Measurements from ENCODE around the gene KCNJ14.

Gene KCNJ14

DNA sequence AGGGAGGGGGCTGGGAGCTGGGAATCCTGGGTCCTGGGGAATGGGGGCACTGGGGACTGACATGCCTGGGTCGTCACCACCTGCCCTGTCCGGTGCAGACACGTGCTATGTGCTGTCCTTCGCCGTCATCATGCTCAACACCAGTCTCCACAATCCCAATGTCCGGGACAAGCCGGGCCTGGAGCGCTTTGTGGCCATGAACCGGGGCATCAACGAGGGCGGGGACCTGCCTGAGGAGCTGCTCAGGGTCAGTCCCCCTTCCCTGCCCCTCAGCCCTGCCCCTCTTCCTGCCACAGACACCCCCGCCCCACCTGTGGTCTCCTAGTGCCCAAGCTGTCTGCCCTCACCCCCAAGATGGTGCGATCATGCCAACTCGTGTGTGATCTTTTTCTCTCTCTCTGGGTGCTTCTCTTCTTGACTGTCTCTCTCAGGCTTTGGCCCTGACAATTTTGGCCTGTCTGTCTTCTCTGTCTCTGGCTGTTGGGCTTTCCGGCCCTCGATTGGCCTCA is 18.8 kb downstream of the KCNJ14 start:
- ChIA-PET CTCF (no interaction called here), POLR2A (no interaction called here)
- TF ChIP-seq BHLHE40 (IDR thresholded peaks at IDR 0.05; ENCODE audit: borderline replicate concordance), result no peak
- TF ChIP-seq ARNT (IDR thresholded peaks at IDR 0.05), result no peak
- no peak for TF ChIP-seq NFRKB (IDR thresholded peaks at IDR 0.05)
- TF ChIP-seq ELF4 (IDR thresholded peaks at IDR 0.05), result no peak
- TF ChIP-seq SP1 (IDR thresholded peaks at IDR 0.05), result no peak
- no peak for TF ChIP-seq HDGF (IDR thresholded peaks at IDR 0.05; ENCODE audit: borderline replicate concordance)
- TF ChIP-seq LEF1 (IDR thresholded peaks at IDR 0.05; ENCODE audit: borderline replicate concordance), result no peak
- TF ChIP-seq SUZ12 (IDR thresholded peaks at IDR 0.05), result no peak
- TF ChIP-seq L3MBTL2 (conservative IDR thresholded peaks at IDR 0.05), result no peak
- DNase-seq (ENCODE audit: extremely low spot score), result no peak

- no peak for DNase-seq (ENCODE audit: extremely low spot score)
- TF ChIP-seq HDGF (IDR thresholded peaks at IDR 0.05; ENCODE audit: borderline replicate concordance) (no peak), ZNF384 (IDR thresholded peaks at IDR 0.05) (no peak), ELF4 (IDR thresholded peaks at IDR 0.05) (no peak), FOXK2 (IDR thresholded peaks at IDR 0.05) (no peak)
- CTCF ChIA-PET, result no interaction called here
- POLR2A ChIA-PET, result interaction anchor here (1.3 kb wide), 1 partner anchor 29 kb away, joined by 4 read pairs; the partner anchor contains the start of gene GRWD1
Measured at GRCh38 chr19:48475369-48476068, 20.1 kb downstream of the KCNJ14 start.

DNA sequence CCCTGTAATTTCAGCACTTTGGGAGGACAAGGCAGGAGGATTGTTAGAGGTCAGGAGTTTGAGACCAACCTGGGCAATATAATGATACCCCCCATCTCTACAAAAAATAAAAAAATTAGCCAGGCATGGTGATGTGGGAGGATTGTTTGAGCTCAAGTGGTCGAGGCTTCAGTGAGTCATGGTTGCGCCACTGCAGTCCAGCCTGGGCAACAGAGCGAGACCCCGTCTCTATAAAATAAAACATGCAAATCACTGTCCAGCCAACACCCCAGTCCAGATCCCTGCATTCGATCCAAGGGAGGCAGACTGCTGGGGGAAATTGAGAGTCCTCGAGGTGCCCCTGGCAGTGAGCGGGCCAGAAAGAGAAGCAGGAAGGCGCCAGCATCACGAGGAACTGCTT is 20.8 kb downstream of the KCNJ14 start:
- no peak for TF ChIP-seq ARNT (IDR thresholded peaks at IDR 0.05)
- TF ChIP-seq PKNOX1 (IDR thresholded peaks at IDR 0.05), result no peak
- TF ChIP-seq NFRKB (IDR thresholded peaks at IDR 0.05), result no peak
- TF ChIP-seq FOXA1 (IDR thresholded peaks at IDR 0.05), result no peak
- TF ChIP-seq BHLHE40 (IDR thresholded peaks at IDR 0.05; ENCODE audit: borderline replicate concordance), result no peak
- no peak for TF ChIP-seq TARDBP (IDR thresholded peaks at IDR 0.05)
- TF ChIP-seq LEF1 (IDR thresholded peaks at IDR 0.05; ENCODE audit: borderline replicate concordance), result no peak
- no peak for TF ChIP-seq HDGF (IDR thresholded peaks at IDR 0.05; ENCODE audit: borderline replicate concordance)
- no peak for TF ChIP-seq FOXM1 (IDR thresholded peaks at IDR 0.05; ENCODE audit: borderline replicate concordance)
- TF ChIP-seq CTBP1 (IDR thresholded peaks at IDR 0.05; ENCODE audit: borderline replicate concordance), result no peak
- no peak for TF ChIP-seq FOXK2 (IDR thresholded peaks at IDR 0.05)
- no peak for DNase-seq (ENCODE audit: extremely low spot score)
- CTCF ChIA-PET, result no interaction called here
- POLR2A ChIA-PET, result interaction anchor here (1.3 kb wide), 1 partner anchor 30 kb away, joined by 4 read pairs; the partner anchor contains the start of gene GRWD1

GRCh38 chr19:48477067-48477685 is 21.8 kb downstream of the KCNJ14 start:
- DNase-seq (ENCODE audit: extremely low spot score), result no peak
- ChIA-PET CTCF (no interaction called here), POLR2A (no interaction called here)
- no peak for TF ChIP-seq BHLHE40 (IDR thresholded peaks at IDR 0.05; ENCODE audit: borderline replicate concordance)
- TF ChIP-seq LEF1 (IDR thresholded peaks at IDR 0.05; ENCODE audit: borderline replicate concordance), result no peak
- no peak for TF ChIP-seq NFRKB (IDR thresholded peaks at IDR 0.05)
- no peak for TF ChIP-seq PKNOX1 (IDR thresholded peaks at IDR 0.05)
- no peak for TF ChIP-seq L3MBTL2 (conservative IDR thresholded peaks at IDR 0.05)
- no peak for TF ChIP-seq SUZ12 (IDR thresholded peaks at IDR 0.05)
- no peak for TF ChIP-seq FOXK2 (IDR thresholded peaks at IDR 0.05)
- no peak for TF ChIP-seq ARNT (IDR thresholded peaks at IDR 0.05)
- TF ChIP-seq ELF4 (IDR thresholded peaks at IDR 0.05), result no peak
- no peak for TF ChIP-seq FOXM1 (IDR thresholded peaks at IDR 0.05; ENCODE audit: borderline replicate concordance)

DNA sequence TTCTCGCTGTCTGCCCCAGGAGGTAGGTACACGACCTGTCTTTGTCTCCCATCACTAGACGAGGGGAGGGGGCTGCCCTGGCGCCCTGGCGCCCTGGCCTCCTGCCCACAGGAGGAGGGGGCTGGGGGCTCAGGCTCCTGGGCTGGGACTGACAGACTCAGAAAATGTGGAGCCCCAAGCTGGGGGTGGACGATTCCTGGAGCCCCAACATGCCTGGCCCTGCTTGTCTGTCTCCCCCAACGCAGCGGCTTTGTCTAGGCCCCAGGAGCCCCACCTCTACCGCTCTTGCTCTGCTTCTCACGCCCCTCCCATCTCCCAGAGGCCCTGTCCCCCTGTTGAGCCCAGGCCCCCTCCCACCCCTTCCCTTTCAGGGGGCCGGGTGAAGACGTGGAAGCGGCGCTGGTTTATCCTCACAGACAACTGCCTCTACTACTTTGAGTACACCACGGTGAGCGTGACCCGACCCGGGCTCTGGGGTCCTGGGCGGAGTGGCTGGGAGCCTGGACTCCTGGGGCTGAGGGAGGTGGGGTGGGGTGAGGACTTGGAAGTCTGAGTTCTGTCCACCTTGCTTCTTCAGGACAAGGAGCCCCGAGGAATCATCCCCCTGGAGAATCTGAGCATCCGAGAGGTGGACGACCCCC is 22.4 kb downstream of the KCNJ14 start:
- TF ChIP-seq ZNF384 (IDR thresholded peaks at IDR 0.05) (no peak), LEF1 (IDR thresholded peaks at IDR 0.05; ENCODE audit: borderline replicate concordance) (no peak), BHLHE40 (IDR thresholded peaks at IDR 0.05; ENCODE audit: borderline replicate concordance) (no peak), FOXM1 (IDR thresholded peaks at IDR 0.05; ENCODE audit: borderline replicate concordance) (no peak), TARDBP (IDR thresholded peaks at IDR 0.05) (no peak), SUZ12 (IDR thresholded peaks at IDR 0.05) (no peak), FOXA1 (IDR thresholded peaks at IDR 0.05) (no peak), L3MBTL2 (conservative IDR thresholded peaks at IDR 0.05) (no peak), PKNOX1 (IDR thresholded peaks at IDR 0.05) (no peak), ARNT (IDR thresholded peaks at IDR 0.05) (no peak), FOXK2 (IDR thresholded peaks at IDR 0.05) (no peak), NFRKB (IDR thresholded peaks at IDR 0.05) (no peak), ELF4 (IDR thresholded peaks at IDR 0.05) (no peak), SP1 (IDR thresholded peaks at IDR 0.05) (no peak), CTBP1 (IDR thresholded peaks at IDR 0.05; ENCODE audit: borderline replicate concordance) (no peak), HDGF (IDR thresholded peaks at IDR 0.05; ENCODE audit: borderline replicate concordance) (no peak)
- CTCF ChIA-PET, result no interaction called here
- POLR2A ChIA-PET, result no interaction called here
- no peak for DNase-seq (ENCODE audit: extremely low spot score)

Data from HEK293T (cell line).